NB4 (cell line): ENCODE data around the gene EXOC7.

Source experiments
- DNase-seq: peaks from one replicate; pipeline ENCODE4 v3.0.0; 2010; ENCODE audit warnings: low read depth
- H3K4me3 ChIP-seq: one replicate; pipeline ENCODE4 v1.5.1; 2011; ENCODE audit warnings: mild to moderate bottlenecking, low read depth, low read length, moderate library complexity
- CTCF ChIP-seq: IDR thresholded peaks from one replicate; pipeline ENCODE4 v1.5.1; 2012; ENCODE audit warnings: low read depth, low read length
- MAX ChIP-seq: IDR thresholded peaks from 2 replicates; pipeline ENCODE4 v1.6.1; 2011; ENCODE audit warnings: low read depth, low read length
- MYC ChIP-seq: IDR thresholded peaks from 2 replicates; pipeline ENCODE4 v1.6.1; 2011; ENCODE audit warnings: low read depth, low read length
- POLR2A ChIP-seq: IDR thresholded peaks from 2 replicates; pipeline ENCODE4 v1.6.1; 2011; ENCODE audit warnings: mild to moderate bottlenecking; ENCODE audit not compliant: insufficient read length; ENCODE audit errors: extremely low read depth

The EXOC7 gene

GRCh38 chr17:76130473-76130872, 26.9 kb upstream of the EXOC7 start:
- no peak for DNase-seq
- no peak for TF ChIP-seq POLR2A
- TF ChIP-seq CTCF, result no peak
- TF ChIP-seq MAX, result no peak
- no peak for TF ChIP-seq MYC
- H3K4me3 ChIP-seq, result no peak overlapping the region

- H3K4me3 ChIP-seq, result no peak overlapping the region
- TF ChIP-seq CTCF, result no peak
- TF ChIP-seq POLR2A, result no peak
- TF ChIP-seq MYC, result no peak
- TF ChIP-seq MAX, result no peak
- DNase-seq, result no peak
Observed at GRCh38 chr17:76125922-76126321, 22.3 kb upstream of the EXOC7 start.

- TF ChIP-seq POLR2A (no peak), MAX (no peak), CTCF (no peak), MYC (no peak)
- no peak overlapping the region for H3K4me3 ChIP-seq
- DNase-seq, result no peak
Observed at GRCh38 chr17:76125391-76125675, 21.7 kb upstream of the EXOC7 start.

GRCh38 chr17:76124582-76125390, 21.2 kb upstream of the EXOC7 start:
- DNase-seq, result no peak
- no peak overlapping the region for H3K4me3 ChIP-seq
- no peak for TF ChIP-seq POLR2A
- TF ChIP-seq MYC, result no peak
- no peak for TF ChIP-seq CTCF
- no peak for TF ChIP-seq MAX

GRCh38 chr17:76123749-76124581, 20.4 kb upstream of the EXOC7 start:
- no peak overlapping the region for H3K4me3 ChIP-seq
- DNase-seq, result no peak
- TF ChIP-seq MAX (no peak), MYC (no peak), POLR2A (no peak), CTCF (no peak)
